Urothelium cell line (cell line): Measurements from ENCODE around the gene CAPZB.
A peak's percentile ranks its signal among the peaks of the same experiment; 100 is the strongest.
"Not testable (repeated sequence)": the region's sequence is repeated elsewhere in the genome, so short reads cannot be mapped to it uniquely, and the experiment has no call there.

ENCODE experiments used
- DNase-seq: peaks from one replicate; pipeline ENCODE4 v3.0.0; 2011; ENCODE audit warnings: low spot score, mixed read lengths
- FAIRE-seq: peaks from 2 replicates; lab custom pipeline; 2011; peaks lifted over from hg19 to GRCh38; lab: Jason Lieb, UNC

CAPZB gene

DNA sequence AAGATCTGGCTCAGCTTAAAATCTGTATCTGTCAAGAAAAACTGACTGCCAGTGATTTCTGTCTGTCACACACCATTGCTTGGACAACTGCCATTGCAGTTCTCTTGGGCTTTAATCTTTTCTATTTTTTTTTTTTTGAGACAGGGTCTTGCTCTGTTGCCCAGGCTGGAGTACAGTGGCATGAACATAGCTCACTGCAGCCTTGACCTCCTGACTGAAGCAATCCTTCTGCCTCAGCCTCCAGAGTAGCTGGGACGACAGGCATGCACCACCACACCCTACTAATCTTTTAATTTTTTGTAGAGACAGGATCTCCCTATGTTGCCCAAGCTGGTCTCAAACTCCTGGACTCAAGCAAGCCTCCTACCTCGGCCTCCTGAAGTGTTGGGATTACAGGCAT is 14.5 kb upstream of the CAPZB start:
- FAIRE-seq, DNase-seq: not testable (repeated sequence)

DNA sequence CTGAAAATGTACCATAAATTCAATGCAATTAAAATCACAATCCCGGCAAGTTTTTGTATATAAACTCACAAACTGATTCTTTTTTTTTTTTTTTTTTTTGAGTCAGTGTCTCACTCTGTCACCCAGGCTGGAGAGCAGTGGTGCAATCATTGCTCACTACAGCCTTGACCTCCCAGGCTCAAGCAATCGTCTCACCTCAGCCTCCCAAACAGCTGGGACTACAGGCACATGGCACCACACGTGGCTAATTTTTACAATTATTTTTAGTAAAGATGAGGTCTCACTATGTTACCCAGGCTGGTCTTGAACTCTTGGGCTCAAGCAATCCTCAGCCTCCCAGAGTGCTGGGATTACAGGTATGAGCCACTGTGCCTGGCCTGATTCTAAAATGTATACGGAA is 12.1 kb upstream of the CAPZB start:
- FAIRE-seq, DNase-seq: not testable (repeated sequence)

DNA sequence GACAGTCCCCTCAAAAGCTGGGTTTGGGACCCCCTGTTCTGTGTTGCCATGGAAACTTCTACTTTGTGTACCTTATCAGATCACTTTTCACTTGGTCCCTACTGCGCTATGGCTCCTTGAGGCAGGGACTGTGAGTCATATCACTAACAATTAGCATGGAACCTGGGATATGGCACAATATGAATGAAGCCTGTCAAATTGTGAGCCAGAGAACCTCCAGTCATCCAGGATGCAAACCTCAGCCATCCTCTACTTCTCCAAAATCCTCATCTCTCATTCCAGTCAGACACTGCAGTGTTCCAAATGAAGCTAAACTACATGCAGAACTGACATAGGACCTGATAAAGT is 11.2 kb upstream of the CAPZB start:
- no peak for DNase-seq
- FAIRE-seq: no peak

DNA sequence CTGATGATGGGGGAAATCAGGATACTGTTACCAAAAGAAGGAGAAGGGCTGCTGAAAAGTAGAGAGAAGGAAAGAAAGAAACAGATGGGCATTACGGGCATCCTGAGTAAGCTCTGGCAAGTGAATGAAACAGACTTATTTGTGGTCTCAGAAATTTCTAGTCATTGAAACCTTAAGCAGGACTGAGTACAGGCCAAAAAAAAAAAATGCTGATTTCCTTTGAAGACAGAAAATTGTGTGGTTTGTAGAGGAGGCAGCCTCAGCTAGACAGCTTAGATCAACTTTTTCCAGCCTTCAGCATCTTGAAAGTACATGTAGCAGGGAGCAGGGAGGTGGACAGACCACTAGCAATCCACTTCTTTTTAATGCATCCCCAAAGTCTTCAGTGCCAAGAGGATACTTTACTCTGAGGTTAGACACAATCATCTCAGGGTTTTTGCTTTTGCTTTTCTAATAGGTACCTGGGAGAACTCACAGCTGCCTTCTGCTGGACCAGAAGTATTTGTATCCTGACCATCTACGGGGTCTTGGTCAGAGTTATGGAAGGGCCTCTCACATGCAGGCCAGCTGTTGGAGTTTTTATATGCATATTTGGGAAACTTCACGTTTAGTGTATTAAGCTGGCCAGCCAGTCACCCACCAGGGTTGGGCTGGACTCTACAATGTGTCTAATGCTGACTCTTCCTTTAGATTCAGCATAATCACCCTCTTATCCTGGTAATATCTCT is 10.6 kb upstream of the CAPZB start:
- FAIRE-seq: no peak
- no peak for DNase-seq

DNA sequence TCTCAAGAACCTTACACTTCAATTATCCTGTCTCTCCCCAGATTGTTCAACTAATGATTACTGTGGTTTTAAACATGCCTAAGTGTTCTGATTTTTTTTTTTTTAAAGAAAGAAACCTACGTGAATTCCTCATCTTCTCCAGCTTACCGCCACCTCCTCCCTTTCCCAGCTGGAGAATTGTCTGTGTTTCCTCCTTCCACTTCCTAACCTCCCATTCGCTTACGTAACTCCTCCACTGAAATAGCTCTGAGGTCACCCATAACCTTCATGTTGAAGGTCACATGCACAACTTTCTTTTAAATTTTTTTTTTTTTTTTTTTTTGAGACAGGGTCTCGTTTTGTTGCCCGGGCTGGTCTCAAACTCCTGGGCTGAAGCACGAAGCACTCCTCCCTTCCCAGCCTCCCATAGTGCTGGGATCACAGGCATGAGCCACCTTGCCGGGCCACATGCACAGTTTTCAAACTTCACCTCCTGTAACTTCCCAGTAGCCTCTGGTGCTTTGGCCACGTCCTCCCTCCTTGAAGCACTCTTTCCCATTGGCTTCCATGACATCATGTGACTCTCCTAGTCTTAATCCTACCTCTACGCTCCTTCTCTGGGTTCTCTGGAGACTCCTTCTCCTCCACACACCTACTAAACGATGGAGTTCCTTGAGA is 9.8 kb upstream of the CAPZB start:
- DNase-seq (no peak), FAIRE-seq (no peak)

DNA sequence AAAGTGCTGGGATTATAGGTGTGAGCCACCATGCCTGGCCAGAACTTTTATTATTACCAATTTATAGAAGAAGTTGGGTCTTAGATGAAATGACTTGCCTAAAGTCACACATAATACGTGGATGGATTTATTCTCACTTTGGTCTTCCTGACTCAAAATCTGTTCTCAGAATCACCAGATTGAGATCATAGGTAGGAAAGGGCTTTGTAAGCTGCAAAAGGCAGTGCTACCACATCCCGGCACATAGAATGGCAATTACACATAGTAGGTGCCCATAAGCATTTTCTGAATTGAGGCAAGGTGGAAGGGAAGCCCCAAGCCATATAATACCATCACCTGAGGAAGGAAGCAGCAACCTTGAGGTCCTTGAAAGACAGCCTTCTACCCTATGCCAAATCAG is 8.2 kb upstream of the CAPZB start:
- DNase-seq: no peak
- no peak for FAIRE-seq

DNA sequence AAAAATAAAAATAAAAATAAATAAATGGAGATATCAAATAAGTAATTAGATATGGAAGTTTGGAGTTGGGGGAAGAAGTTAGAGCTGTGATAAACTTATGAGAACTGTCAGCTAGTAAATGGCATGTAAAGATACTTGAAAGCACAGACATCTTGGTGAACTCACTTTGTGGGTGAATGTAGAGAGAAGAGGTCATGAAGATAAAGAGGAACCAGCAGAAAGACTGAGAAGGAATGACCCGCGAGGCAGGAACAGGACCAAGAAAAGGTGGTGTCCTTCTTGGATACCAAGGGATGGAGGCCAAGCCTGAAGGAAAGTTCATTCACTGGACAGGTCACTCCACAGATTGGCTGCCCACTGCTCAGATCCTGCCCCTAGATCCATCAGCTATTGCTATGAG is 4.7 kb upstream of the CAPZB start:
- FAIRE-seq (no peak), DNase-seq (no peak)

DNA sequence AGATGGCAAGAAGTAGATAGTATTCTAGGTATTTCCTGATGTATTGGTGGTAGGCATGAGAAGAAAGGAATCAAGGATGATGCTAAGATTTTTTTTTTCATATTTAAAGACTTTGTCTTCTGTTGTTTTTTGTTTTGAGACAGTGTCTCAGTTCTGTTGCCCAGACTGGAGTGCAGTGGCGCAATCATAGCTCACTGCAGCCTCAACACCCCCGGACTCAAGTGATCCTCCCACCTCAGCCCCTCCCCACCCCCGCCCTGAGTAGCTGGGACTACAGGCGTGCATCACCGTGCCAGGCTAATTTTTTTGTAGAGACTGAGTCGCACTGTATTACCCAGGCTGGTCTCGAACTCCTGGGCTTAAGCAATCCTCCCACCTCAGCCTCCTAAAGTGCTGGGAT is 2.8 kb upstream of the CAPZB start:
- FAIRE-seq: no peak
- no peak for DNase-seq

DNA sequence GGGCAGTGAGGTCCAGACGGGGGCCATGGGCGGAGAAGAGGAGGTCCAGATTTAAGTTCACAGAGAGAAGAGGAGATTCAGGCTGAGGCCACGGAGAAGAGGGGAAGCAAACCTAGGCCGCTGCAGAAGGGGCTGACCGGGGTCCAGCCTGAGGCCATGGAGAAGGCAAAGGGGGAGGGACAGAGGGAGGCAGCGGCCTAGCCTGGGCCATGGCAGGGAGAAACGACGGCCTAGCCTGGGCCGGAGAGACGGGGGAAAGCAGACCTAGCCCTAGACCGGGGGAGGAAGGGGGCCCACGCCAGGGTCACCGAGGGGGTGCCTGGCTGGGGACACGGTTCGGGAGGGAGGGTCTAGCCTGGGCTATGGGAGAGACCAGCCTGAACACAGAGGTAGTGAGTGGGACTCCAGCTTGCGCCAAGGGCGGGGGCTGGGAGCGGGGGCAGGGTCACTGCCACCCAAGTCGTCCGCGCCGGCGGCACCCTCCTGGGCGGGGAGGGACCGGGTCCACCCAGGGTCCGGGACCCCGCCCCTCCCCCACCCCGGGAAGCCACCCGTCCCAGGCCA is 459 bp downstream of the CAPZB start:
- DNase-seq (peak; percentile 34), FAIRE-seq (no peak)

DNA sequence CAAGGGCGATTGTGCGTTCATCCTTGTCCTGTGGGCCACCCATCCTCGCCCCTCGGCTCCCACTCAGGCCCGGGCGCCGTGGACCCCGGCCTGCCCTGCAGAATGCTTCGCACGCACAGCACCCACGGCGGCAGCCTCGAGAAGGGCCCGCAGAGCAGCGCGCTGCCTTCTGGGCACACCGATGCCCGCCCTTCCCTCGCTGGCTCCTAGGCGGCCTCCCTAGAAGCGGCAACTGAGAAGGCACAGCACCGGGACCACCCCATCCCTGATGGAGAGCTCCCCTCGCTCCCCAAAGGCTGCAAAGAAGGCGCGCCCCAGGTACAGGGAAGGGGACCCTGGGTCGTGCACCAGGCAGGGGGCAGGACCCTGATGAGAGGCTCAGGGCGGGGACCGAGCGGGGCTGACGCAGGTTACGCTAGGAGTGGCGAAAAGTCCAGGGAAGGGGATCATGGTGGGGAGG is 971 bp downstream of the CAPZB start:
- DNase-seq (no peak), FAIRE-seq (no peak)

DNA sequence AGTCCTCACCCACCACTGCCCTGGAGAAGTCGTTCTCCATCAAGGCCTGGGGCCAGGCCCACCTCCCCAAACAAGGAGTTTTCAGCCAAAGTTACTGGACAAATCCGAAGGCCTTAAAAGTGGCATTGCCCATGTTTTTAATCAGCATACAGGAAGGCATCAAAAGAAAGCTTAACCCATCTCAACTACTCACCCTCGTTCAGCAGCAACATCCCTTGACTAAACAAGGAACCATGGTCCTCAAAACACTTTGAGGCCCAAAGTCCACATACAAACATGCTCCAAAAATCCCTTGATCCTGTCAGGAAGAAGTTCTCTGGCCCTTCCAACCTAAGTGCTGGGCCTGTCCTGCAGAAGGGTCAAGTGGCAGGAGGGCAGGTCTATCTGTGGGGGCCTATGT is 1.6 kb downstream of the CAPZB start:
- DNase-seq (no peak), FAIRE-seq (no peak)

DNA sequence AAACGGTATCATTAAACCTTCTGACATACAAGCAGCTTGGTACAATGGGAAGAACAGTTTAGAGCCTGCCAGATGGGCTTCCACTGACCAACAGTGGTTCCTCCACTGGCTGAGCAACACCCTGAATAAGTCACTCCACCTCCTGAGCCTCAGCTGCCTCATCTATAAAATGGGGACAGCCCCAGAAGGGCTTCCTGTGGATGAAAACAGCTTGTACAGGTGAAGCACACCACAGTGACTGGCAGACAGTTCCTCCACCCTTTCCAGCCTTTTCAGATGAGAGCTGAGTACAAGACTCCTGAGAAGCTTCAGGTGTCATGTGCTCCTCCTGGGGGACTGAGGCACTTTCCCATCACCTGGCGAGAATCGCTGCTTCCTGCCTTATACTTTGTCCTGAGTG is 2.1 kb downstream of the CAPZB start:
- FAIRE-seq: no peak
- DNase-seq: no peak

DNA sequence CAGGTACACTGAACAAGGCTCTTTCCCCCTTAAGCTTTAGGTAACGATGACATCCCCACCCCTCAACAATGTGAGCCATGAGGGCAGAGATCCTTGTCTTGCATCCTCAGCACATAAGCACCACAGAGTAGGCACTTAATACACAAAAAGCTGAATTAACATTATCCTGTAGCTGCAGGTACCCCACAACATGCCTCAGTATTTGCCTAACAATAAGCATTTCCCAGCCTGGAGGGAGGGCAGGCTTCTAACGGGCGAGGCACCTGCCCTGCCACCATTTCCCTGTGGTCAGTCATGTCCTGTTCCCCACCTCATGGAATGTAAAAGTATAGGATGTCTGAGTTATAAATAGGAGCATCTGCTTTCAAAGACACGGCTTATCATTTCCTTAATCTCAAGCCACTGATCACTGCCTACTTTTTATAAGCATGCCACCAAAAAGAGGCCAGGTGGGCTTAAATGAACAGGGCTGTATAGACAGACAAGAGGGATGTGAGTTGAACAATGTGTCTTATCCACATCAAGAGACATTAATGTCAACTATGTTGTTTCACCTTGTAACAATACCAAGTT is 3.4 kb downstream of the CAPZB start:
- FAIRE-seq (no peak), DNase-seq (no peak)

DNA sequence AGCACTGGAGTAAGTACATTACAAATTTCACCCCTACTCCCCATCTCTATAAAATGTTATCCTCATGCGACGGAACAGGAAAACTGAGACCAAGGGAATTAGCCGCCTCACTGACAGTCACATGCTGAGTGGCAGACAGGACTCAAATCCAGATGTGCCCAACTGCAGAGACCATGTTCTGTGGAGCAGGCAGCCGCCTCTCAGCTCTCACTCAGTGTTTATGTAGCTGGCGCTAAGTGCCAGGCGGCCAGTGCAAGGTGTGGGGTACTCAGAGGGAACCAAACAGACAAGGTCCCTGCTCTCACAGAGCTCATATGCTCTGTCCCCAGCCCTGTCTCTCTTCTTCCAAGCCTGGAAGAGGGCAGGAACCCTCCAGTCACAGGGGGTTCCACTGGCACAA is 5.1 kb downstream of the CAPZB start:
- FAIRE-seq (no peak), DNase-seq (no peak)

DNA sequence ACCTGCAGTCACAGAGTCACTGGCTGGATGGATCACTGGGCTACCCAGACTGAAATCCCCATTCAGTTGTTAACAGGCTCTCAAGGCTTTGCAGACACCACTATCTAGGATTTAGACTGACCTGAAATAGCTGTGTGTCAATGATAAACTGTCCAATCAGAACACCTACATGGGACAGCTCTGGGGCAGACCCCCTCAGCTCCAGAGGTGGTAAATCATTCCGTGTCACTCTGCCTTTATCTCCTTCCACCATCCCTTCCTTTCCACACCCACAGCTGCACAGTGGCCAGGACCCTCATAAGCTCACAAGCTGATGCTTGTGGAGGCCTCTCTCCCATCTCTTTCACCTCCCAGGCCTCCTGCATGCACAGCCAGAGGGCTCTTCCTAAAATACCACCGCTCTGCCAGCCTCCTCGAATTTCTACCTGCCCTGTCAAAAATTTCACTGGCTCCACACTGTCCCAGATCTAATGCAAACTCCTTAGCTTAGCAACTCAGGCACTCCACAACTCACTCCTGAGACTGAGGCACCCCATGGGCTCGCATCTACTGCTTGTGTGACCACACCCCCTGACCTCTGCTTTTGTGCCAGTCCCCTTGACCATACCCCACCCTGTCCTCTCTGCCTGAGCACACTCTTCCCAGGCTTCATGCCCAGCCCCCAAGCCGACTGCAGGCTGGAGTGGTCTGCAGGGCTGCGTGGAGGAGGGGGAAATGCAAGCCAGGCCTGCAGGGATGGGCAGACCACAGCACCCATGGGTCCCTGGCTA is 5.8 kb downstream of the CAPZB start:
- FAIRE-seq: no peak

DNA sequence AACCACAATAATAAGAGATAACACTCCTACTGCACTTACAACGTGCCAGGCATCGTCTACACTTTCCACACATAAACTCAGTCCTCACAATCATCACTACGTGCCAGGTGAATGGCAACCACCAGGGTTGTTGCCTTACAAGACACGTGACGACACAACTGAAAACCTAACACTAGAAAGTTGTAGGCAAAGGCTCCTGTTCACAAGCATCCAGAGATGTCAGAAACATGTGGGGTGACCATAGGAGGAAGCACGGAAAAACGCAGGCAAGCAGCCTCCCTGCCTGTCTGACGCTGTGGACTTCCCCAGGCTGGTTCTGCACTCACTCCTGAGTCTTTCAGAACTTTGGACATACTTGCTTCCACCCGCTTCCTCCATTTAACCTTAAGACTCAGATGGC is 7.0 kb downstream of the CAPZB start:
- FAIRE-seq: no peak
- DNase-seq: no peak

More for the DNA sequence above, 5.8 kb downstream of the CAPZB start:
- DNase-seq: no peak

DNA sequence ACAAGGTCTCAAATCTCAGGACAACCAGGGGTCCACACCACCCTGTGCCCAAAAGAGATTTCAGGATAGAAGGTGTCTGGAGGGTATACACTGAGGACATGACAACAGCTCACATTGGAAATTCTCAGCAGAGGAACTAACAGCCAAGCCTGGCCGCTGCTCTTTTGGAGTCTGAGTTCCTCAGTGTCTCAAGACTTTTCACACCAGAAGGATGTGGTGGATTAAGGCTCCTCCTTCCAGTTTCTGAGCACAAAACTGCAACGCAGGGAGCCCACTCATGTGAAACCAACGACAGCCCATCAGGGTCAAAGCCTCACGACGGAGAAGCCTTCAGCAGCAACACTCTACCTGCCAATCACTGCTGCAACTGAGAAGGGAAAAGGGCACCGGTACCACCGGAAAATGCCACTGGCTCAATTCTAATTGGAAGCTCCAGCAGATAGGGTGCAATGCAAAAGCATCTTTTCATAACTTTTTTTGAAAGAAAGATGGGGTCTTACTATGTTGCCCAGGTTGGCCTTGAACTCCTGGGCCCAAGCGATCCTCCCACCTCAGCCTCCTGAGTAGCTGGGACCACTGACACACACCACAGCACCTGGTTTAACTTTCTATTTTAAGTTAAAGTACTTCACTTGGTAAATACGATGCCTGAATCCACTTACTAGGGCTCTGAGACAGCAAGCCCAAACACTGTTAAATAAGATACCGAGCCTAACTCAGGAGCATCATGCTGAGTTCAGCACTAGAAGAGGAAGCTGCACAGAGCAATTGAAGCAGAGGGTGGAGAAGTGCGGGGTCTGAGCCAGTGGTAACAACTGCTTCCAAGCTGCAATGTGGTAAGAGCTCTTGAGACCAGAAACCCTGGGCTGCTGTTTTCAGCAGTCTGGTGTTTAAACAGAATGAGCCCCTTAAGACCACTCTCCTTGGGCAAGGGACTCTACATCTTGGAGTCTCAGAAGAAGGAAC is 7.8 kb downstream of the CAPZB start:
- no peak for FAIRE-seq

DNA sequence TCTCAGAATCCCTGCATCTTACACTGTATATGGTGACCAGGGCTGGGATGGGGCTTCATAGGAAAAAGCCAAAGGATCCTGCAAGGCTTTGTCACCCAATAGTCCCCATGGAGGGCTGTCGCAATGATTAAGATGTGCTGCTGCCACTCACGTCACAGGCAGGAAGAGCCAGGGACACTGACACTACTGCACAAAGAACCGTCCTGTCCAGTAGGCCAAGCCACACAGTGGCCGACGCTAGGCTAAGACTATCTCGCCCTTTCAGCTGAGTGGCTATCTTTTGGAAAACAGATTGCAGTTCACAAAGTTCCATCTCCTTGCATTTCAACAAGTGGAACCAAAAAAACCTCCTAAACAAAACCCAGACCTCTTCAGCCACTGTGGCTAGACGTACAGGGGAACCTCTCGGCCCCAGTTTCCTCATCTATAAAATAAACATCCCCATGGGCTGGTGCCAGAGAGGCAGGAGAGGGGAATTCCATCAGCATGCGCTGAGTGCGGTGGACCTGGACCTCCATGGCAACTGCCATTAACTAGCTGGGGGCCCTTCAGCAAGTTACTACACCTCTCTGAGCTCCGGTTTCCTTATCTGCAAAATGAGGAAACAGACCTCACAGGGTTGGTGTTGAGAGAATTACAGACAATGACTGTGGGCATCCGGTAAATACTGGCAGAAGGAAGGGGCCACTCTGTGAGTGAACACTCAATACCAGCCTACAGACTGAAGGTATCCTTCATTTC is 8.7 kb downstream of the CAPZB start:
- no peak for FAIRE-seq
- no peak for DNase-seq

More for the DNA sequence above, 7.8 kb downstream of the CAPZB start:
- DNase-seq: no peak

DNA sequence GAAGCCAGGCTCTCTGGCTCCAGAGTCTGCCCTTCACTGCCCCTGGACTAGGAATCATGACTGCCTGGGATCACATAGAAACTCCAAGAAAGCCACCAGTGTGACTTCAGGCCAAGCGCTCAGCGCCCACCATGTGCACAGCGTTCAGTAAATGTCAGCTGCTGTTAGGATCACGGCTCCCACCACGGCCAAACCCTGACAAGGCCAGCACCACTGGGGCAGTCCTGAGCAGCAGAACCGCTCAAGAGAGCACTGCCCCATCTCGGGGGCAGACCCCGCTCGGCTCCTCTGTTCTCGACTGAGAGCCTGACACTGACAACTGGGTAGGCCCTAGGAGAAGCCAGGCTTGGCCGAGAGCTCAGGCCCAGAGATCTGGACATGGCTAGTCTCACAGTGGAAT is 10.0 kb downstream of the CAPZB start:
- FAIRE-seq: no peak

More for the DNA sequence above, 10.0 kb downstream of the CAPZB start:
- DNase-seq: no peak
